Activated T-helper 17 cell treated with anti-CD3 and anti-CD28 coated beads, Interleukin-2, amount 50 U/mL, for 72 hours (primary cell): ENCODE measurements around the gene TBCD. TPM values are rescaled to one million over a fixed set of nuclear protein-coding genes. Genes with fewer than 3 reads are reported as not detected.

ENCODE experiments used
- ATAC-seq: fragments of 150-1000 bp; cut with Tn5 transposase; replicated peaks from 2 replicates; pipeline ENCODE4 v1.10.0; 2021; ENCODE audit warnings: mild to moderate bottlenecking, moderate library complexity
- H3K27ac Mint-ChIP-seq: one replicate; pipeline ENCODE4 v1.8.0; 2022; ENCODE audit warnings: mixed read lengths
- H3K27me3 Mint-ChIP-seq: one replicate; pipeline ENCODE4 v1.8.0; 2022; ENCODE audit warnings: mixed read lengths
- H3K36me3 Mint-ChIP-seq: one replicate; pipeline ENCODE4 v1.8.0; 2022; ENCODE audit warnings: low read depth, mild to moderate bottlenecking, mixed read lengths
- H3K4me1 Mint-ChIP-seq: one replicate; pipeline ENCODE4 v1.8.0; 2022; ENCODE audit warnings: mixed read lengths
- H3K4me3 Mint-ChIP-seq: one replicate; pipeline ENCODE4 v1.8.0; 2022; ENCODE audit warnings: mild to moderate bottlenecking, mixed read lengths
- H3K9me3 Mint-ChIP-seq: one replicate; pipeline ENCODE4 v1.8.0; 2022; ENCODE audit warnings: mixed read lengths
- total RNA-seq, 2 donors: library from RNA; stranded (reverse); gene quantifications; one replicate each; pipeline ENCODE4 v1.2.3, GENCODE V29; 2022

TBCD gene
- total RNA-seq, 2 donors from 2014 or later = 111 to 139 TPM

DNA sequence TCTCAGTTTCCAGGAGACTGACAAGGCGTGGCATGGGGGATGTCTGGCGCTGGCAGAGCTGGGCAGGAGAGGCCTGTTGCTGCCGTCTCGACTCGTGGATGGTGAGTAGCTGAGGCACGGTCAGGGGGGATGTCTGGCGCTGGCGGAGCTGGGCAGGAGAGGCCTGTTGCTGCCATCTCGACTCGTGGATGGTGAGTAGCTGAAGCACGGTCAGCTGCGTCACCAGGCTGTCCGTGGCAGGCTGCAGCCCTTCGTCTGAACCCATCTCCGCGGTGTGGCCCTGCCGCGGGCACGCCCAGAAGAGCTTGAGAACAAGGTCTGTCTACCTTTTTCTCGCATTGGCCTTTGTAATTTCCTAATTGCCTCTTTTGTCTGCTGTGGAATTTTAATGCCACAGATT lies 63.0 kb downstream of the TBCD start:
- no peaks in the 10 kb centered on the region for H3K27me3 Mint-ChIP-seq
- no peaks in the 10 kb centered on the region for H3K4me1 Mint-ChIP-seq
- H3K36me3 Mint-ChIP-seq = peaks cover 62% of the 10 kb centered on the region
- H3K9me3 Mint-ChIP-seq = no peaks in the 10 kb centered on the region
- peak overlapping the region; percentile 14 for H3K27ac Mint-ChIP-seq
- H3K4me3 Mint-ChIP-seq = no peak overlapping the region
- no peak for ATAC-seq

- Mint-ChIP-seq H3K4me1 (peaks cover 2% of the 10 kb centered on the region), H3K4me3 (no peak overlapping the region), H3K9me3 (peaks cover 2% of the 10 kb centered on the region), H3K27me3 (no peaks in the 10 kb centered on the region), H3K36me3 (peaks cover 67% of the 10 kb centered on the region), H3K27ac (peak overlapping the region; percentile 36)
- ATAC-seq = no peak
Observed at GRCh38 chr17:82815354-82815753, 63.5 kb downstream of the TBCD start.

GRCh38 chr17:82815790-82816305 lies 64.0 kb downstream of the TBCD start:
- no peak for ATAC-seq
- Mint-ChIP-seq H3K4me1 (peaks cover 6% of the 10 kb centered on the region), H3K9me3 (peaks cover 5% of the 10 kb centered on the region), H3K36me3 (peaks cover 72% of the 10 kb centered on the region), H3K27me3 (no peaks in the 10 kb centered on the region), H3K4me3 (no peak overlapping the region), H3K27ac (peak overlapping the region; percentile 36)

GRCh38 chr17:82816358-82816757 lies 64.5 kb downstream of the TBCD start:
- no peak for ATAC-seq
- no peaks in the 10 kb centered on the region for H3K27me3 Mint-ChIP-seq
- peaks cover 72% of the 10 kb centered on the region for H3K36me3 Mint-ChIP-seq

DNA sequence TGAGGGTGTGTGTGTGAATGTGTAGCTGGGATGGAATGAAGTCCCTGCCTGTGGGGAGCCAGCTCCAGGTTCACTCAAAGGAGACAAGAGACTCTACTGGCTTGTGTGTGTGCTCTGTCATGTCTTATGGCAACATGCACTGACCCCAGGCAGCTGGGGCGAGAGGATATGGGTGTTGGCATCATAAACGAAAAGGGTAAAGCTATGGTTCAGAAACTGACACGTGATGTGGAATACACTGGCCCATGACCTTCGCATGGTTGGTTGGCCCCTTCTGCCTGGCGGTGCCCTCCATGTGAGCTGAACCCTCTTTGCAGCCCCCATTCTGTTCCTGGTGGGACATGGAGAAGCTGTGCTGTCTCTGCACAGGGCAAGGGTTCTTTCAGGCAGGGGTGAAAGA lies 66.1 kb downstream of the TBCD start:
- no peak for ATAC-seq
- H3K4me1 Mint-ChIP-seq = peaks cover 6% of the 10 kb centered on the region
- peaks cover 77% of the 10 kb centered on the region for H3K36me3 Mint-ChIP-seq
- no peak overlapping the region for H3K4me3 Mint-ChIP-seq
- H3K9me3 Mint-ChIP-seq = peaks cover 5% of the 10 kb centered on the region
- H3K27me3 Mint-ChIP-seq = no peaks in the 10 kb centered on the region
- H3K27ac Mint-ChIP-seq = peak overlapping the region; percentile 52

More at GRCh38 chr17:82816358-82816757, 64.5 kb downstream of the TBCD start:
- Mint-ChIP-seq H3K27ac (no peak overlapping the region), H3K9me3 (peaks cover 5% of the 10 kb centered on the region), H3K4me1 (peaks cover 6% of the 10 kb centered on the region), H3K4me3 (no peak overlapping the region)

DNA sequence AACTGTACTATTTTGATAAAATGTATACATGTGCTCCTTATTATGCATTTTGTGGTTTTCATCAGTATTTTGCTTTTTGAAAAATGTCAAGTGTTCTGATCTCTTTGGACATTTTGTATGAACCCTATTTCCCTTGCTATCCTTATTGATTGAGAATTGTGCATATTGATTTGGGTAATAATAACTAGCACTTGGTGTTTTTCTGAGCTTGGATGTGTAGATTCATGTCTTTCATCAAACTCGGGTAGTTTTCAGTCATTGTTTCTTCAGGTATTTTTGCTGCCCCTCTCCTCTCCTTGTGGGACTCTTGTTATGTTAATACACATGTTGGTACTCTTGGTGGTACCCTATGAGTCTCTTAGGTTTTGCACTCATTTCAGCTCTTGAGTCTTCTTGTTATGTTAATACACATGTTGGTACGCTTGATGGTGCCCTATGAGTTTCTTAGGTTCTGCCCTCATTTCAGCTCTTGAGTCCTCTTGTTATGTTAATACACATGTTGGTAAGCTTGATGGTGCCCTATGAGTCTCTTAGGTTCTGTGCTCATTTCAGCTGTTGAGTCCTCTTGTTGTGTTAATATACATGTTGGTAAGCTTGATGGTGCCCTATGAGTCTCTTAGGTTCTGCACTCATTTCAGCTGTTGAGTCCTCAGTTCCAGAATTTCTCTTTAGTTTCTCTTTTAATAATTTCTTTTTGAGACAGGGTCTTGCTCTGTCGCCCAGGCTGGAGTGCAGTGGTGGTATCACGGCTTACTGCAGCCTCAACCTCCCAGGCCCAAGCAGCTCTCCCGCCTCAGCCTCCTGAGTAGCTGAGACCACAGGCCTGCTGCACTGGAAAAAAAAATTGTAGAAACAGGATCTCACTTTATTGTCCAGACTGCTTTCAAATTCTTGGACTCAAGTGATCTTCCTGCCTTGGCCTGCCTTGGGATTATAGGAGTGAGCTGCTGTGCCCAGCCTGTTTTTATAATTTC lies 68.7 kb downstream of the TBCD start:
- H3K27ac Mint-ChIP-seq = no peak overlapping the region
- peaks cover 61% of the 10 kb centered on the region for H3K36me3 Mint-ChIP-seq
- peaks cover 6% of the 10 kb centered on the region for H3K4me1 Mint-ChIP-seq
- no peak overlapping the region for H3K4me3 Mint-ChIP-seq
- peaks cover 5% of the 10 kb centered on the region for H3K9me3 Mint-ChIP-seq
- no peak for ATAC-seq
- no peaks in the 10 kb centered on the region for H3K27me3 Mint-ChIP-seq

GRCh38 chr17:82821554-82821953 lies 69.7 kb downstream of the TBCD start:
- Mint-ChIP-seq H3K9me3 (peaks cover 5% of the 10 kb centered on the region), H3K4me1 (peaks cover 6% of the 10 kb centered on the region), H3K36me3 (peaks cover 51% of the 10 kb centered on the region), H3K4me3 (no peak overlapping the region), H3K27me3 (no peaks in the 10 kb centered on the region), H3K27ac (no peak overlapping the region)
- no peak for ATAC-seq

GRCh38 chr17:82822281-82822680 lies 70.4 kb downstream of the TBCD start:
- H3K27me3 Mint-ChIP-seq = no peaks in the 10 kb centered on the region
- H3K4me1 Mint-ChIP-seq = peaks cover 6% of the 10 kb centered on the region
- peak overlapping the region; percentile 26 for H3K27ac Mint-ChIP-seq
- H3K4me3 Mint-ChIP-seq = no peak overlapping the region
- H3K9me3 Mint-ChIP-seq = peaks cover 5% of the 10 kb centered on the region
- ATAC-seq = no peak
- peaks cover 44% of the 10 kb centered on the region for H3K36me3 Mint-ChIP-seq

DNA sequence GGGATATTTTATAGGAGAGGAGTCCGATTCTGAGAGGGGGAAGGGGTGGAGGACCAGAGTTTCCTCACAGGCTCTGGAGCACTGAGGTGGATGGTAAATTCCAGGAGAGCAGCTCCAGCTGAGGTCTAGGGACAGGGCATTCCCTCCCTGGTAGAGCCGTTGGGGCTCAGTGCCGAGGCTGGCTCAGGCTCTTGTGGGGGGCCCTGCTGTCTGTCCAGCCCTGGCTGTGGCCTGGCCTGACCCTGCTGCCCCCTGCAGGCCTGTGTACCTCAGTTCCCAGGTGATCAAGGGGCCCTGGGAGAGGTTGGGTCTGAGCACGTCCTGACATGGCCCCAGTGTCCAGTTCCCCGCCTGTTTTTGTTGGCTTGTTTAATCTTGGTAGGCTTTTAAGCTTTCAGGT lies 71.1 kb downstream of the TBCD start:
- ATAC-seq = no peak
- H3K36me3 Mint-ChIP-seq = peaks cover 40% of the 10 kb centered on the region

DNA sequence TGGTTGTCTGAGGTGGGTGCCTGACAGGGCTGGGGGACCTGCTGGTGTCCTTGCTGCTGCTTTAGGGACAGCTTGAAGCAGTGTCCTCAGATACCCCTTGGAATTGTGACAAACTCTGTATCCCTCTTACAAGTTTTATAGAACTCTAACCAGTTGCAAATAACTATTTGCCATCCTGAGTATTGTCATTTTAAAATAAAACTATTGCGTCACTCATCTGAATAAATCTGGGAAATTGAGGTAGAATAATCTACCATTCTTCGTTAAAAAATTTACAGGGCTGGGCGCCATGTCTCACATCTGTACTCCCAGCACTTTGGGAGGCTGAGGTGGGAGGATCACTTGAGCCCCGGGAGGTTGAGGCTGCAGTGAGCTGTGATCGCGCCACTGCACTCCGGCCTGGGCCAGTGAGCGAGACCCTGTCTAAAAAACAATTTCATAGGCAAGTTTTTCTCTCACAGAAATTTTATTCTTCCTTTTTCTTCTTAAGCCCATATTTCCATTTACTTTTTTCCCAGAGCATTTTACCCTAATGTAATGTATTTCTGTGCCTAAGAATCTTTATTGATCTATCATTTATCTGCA lies 73.8 kb downstream of the TBCD start:
- no peak for ATAC-seq
- Mint-ChIP-seq H3K4me3 (no peak overlapping the region), H3K27ac (peak overlapping the region; percentile 56), H3K36me3 (peaks cover 25% of the 10 kb centered on the region), H3K9me3 (peaks cover under 1% of the 10 kb centered on the region), H3K27me3 (no peaks in the 10 kb centered on the region), H3K4me1 (peaks cover 9% of the 10 kb centered on the region)

More for the DNA sequence above, 71.1 kb downstream of the TBCD start:
- H3K27me3 Mint-ChIP-seq = no peaks in the 10 kb centered on the region
- no peak overlapping the region for H3K4me3 Mint-ChIP-seq
- H3K27ac Mint-ChIP-seq = peak overlapping the region; percentile 26
- H3K4me1 Mint-ChIP-seq = peaks cover 6% of the 10 kb centered on the region
- peaks cover 5% of the 10 kb centered on the region for H3K9me3 Mint-ChIP-seq

- no peak overlapping the region for H3K4me3 Mint-ChIP-seq
- ATAC-seq = no peak
- peaks cover 20% of the 10 kb centered on the region for H3K36me3 Mint-ChIP-seq
- H3K4me1 Mint-ChIP-seq = peaks cover 8% of the 10 kb centered on the region
- no peaks in the 10 kb centered on the region for H3K9me3 Mint-ChIP-seq
- no peaks in the 10 kb centered on the region for H3K27me3 Mint-ChIP-seq
- no peak overlapping the region for H3K27ac Mint-ChIP-seq
Observed at GRCh38 chr17:82826211-82826610, 74.3 kb downstream of the TBCD start.

DNA sequence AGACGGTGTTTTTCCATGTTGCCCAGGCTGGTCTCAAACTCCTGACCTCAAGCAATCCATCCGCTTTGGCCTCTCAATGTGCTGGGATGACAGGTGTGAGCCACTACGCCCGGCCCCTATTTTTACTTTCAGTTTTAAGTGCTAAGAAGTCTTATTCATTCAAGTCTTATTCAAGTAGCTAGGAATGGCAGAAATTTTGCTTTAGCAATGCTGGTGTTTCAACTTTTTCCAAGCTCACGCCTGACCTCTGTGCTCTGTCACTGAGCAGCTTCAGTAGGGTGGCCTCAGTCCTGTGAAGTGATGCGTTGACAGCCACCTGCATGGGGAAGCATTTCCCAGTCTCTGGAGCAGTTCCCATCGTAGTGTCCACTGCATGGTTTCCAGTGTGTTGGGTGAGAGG lies 75.1 kb downstream of the TBCD start:
- peaks cover 19% of the 10 kb centered on the region for H3K36me3 Mint-ChIP-seq
- H3K4me3 Mint-ChIP-seq = no peak overlapping the region
- no peaks in the 10 kb centered on the region for H3K27me3 Mint-ChIP-seq
- no peak for ATAC-seq
- no peak overlapping the region for H3K27ac Mint-ChIP-seq
- no peaks in the 10 kb centered on the region for H3K9me3 Mint-ChIP-seq
- H3K4me1 Mint-ChIP-seq = peaks cover 8% of the 10 kb centered on the region

DNA sequence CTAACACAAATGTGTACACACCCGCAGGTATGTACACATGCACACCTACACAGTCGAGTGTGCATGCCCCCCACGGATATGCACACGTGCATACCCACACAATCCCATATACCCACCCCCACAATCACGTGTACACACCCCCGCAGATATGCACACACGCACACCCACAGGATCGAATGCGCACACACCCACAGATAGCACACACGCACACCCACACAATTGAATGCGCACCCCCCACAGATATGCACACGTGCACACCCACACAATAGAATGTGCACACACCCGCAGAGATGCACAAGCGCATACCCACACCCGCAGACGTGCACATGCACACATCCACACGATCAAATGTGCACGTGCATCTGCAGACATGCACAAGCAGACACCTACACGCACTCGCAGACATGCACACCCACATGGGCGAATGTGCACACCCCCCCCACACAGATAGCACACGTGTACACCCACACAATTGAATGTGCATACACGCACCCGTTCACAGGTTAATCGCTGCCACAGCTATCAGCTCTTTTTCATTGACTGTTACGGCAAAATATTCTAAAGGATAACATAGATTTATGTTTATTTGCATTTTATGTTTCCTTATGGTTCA lies 77.1 kb downstream of the TBCD start:
- Mint-ChIP-seq H3K36me3 (peaks cover 12% of the 10 kb centered on the region), H3K9me3 (no peaks in the 10 kb centered on the region), H3K4me1 (peaks cover 8% of the 10 kb centered on the region), H3K27me3 (no peaks in the 10 kb centered on the region), H3K27ac (no peak overlapping the region), H3K4me3 (no peak overlapping the region)
- no peak for ATAC-seq

- H3K4me1 Mint-ChIP-seq = peaks cover 8% of the 10 kb centered on the region
Observed at GRCh38 chr17:82830249-82830661, 78.4 kb downstream of the TBCD start.

More at GRCh38 chr17:82830249-82830661, 78.4 kb downstream of the TBCD start:
- ATAC-seq = no peak
- no peak overlapping the region for H3K27ac Mint-ChIP-seq
- H3K27me3 Mint-ChIP-seq = no peaks in the 10 kb centered on the region
- H3K36me3 Mint-ChIP-seq = peaks cover 12% of the 10 kb centered on the region
- H3K4me3 Mint-ChIP-seq = no peak overlapping the region
- H3K9me3 Mint-ChIP-seq = no peaks in the 10 kb centered on the region
